ENCODE measurements around the gene SFSWAP. TPM values are rescaled to one million over a fixed set of nuclear protein-coding genes. Genes with fewer than 3 reads are reported as not detected.

SFSWAP gene
- total RNA-seq, 1 donor from 2014 or later, result 18.2 TPM

DNA sequence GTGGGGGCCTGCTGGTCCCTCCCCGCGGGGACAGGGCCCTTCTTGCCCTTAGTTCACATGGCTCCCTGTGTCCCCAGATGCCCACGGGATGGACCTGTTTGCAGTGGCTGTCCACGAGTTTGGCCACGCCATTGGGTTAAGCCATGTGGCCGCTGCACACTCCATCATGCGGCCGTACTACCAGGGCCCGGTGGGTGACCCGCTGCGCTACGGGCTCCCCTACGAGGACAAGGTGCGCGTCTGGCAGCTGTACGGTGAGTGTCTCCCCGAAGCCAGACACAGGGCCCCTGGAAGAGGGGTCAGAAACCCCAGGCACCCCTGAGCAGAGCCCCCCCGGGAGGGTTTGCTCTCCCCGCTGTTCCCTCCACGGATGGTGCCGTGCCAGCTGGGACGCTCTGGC, 130.7 kb downstream of the SFSWAP start:
- Histone ChIP-seq H3K36me3 (ENCODE audit: control insufficient read depth, insufficient read depth, low read length) (peaks cover 5% of the 10 kb centered on the region), H3K27me3 (ENCODE audit: control insufficient read depth, insufficient read depth, low read length) (no peaks in the 10 kb centered on the region), H3K4me3 (ENCODE audit: low read depth, low read length) (no peak overlapping the region)
- DNase-seq (ENCODE audit: low read depth) (no peak), FAIRE-seq (no peak)
- TF ChIP-seq CTCF (IDR thresholded peaks at IDR 0.05; ENCODE audit: insufficient read depth, low read length, severe bottlenecking), result no peak

GRCh38 chr12:131842169-131842568, 131.3 kb downstream of the SFSWAP start:
- TF ChIP-seq CTCF (IDR thresholded peaks at IDR 0.05; ENCODE audit: insufficient read depth, low read length, severe bottlenecking), result no peak
- Histone ChIP-seq H3K27me3 (ENCODE audit: control insufficient read depth, insufficient read depth, low read length) (no peaks in the 10 kb centered on the region), H3K36me3 (ENCODE audit: control insufficient read depth, insufficient read depth, low read length) (peaks cover 5% of the 10 kb centered on the region), H3K4me3 (ENCODE audit: low read depth, low read length) (no peak overlapping the region)
- FAIRE-seq (no peak), DNase-seq (ENCODE audit: low read depth) (no peak)

- Histone ChIP-seq H3K36me3 (ENCODE audit: control insufficient read depth, insufficient read depth, low read length) (peaks cover 5% of the 10 kb centered on the region), H3K4me3 (ENCODE audit: low read depth, low read length) (no peak overlapping the region), H3K27me3 (ENCODE audit: control insufficient read depth, insufficient read depth, low read length) (no peaks in the 10 kb centered on the region)
- DNase-seq (ENCODE audit: low read depth), result no peak
- FAIRE-seq, result no peak
- TF ChIP-seq CTCF (IDR thresholded peaks at IDR 0.05; ENCODE audit: insufficient read depth, low read length, severe bottlenecking), result no peak
Observed at GRCh38 chr12:131843527-131843926, 132.6 kb downstream of the SFSWAP start.

GRCh38 chr12:131844140-131844539, 133.2 kb downstream of the SFSWAP start:
- Histone ChIP-seq H3K4me3 (ENCODE audit: low read depth, low read length) (no peak overlapping the region), H3K27me3 (ENCODE audit: control insufficient read depth, insufficient read depth, low read length) (no peaks in the 10 kb centered on the region), H3K36me3 (ENCODE audit: control insufficient read depth, insufficient read depth, low read length) (peaks cover 5% of the 10 kb centered on the region)
- DNase-seq (ENCODE audit: low read depth) (no peak), FAIRE-seq (no peak)
- no peak for TF ChIP-seq CTCF (IDR thresholded peaks at IDR 0.05; ENCODE audit: insufficient read depth, low read length, severe bottlenecking)

GRCh38 chr12:131844656-131845055, 133.8 kb downstream of the SFSWAP start:
- H3K4me3 ChIP-seq (ENCODE audit: low read depth, low read length), result no peak overlapping the region
- DNase-seq (ENCODE audit: low read depth) (no peak), FAIRE-seq (no peak)
- peaks cover 5% of the 10 kb centered on the region for H3K36me3 ChIP-seq (ENCODE audit: control insufficient read depth, insufficient read depth, low read length)
- H3K27me3 ChIP-seq (ENCODE audit: control insufficient read depth, insufficient read depth, low read length), result no peaks in the 10 kb centered on the region
- no peak for TF ChIP-seq CTCF (IDR thresholded peaks at IDR 0.05; ENCODE audit: insufficient read depth, low read length, severe bottlenecking)

GRCh38 chr12:131845121-131845520, 134.2 kb downstream of the SFSWAP start:
- DNase-seq (ENCODE audit: low read depth) (no peak), FAIRE-seq (no peak)
- Histone ChIP-seq H3K36me3 (ENCODE audit: control insufficient read depth, insufficient read depth, low read length) (peaks cover 5% of the 10 kb centered on the region), H3K4me3 (ENCODE audit: low read depth, low read length) (no peak overlapping the region), H3K27me3 (ENCODE audit: control insufficient read depth, insufficient read depth, low read length) (no peaks in the 10 kb centered on the region)
- TF ChIP-seq CTCF (IDR thresholded peaks at IDR 0.05; ENCODE audit: insufficient read depth, low read length, severe bottlenecking), result no peak
